ENCODE data around the gene HHLA2. TPM values are rescaled to one million over a fixed set of nuclear protein-coding genes. Genes with fewer than 3 reads are reported as not detected.

HHLA2 gene
- polyA plus RNA-seq, 12 donors: 0.12 to 10.1 (median 0.17) TPM; not detected in 8

GRCh38 chr3:108298056-108298455 lies 1.7 kb downstream of the HHLA2 start:
- no peak for DNase-seq

- no peak for DNase-seq
These were observed 3.9 kb downstream of the HHLA2 start for GRCh38 chr3:108300103-108300849.

- no peak for DNase-seq
These were observed 5.5 kb downstream of the HHLA2 start for GRCh38 chr3:108301695-108302404.

GRCh38 chr3:108302570-108302969 lies 6.2 kb downstream of the HHLA2 start:
- DNase-seq: no peak

GRCh38 chr3:108305484-108306172 lies 9.3 kb downstream of the HHLA2 start:
- no peak for DNase-seq

DNA sequence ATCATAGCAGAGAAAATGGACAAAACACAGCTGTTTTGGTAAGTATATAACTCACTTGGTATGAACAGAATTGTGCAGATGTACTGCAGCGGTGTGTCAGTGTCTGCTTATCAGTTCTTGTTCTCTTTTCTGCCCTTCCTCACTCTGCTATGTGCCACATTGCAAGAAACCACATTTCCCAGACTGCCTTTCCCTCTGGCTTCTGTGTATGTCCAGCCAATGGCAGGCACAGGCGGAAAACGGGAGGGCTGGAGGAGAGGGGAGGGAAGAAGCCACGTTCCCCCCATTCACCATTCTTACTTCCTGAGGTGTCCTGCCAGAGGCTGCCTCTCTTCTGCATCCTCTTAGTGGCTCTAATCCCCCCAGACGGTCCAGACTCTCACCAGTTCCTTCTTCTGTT lies 15.4 kb downstream of the HHLA2 start:
- DNase-seq: no peak

GRCh38 chr3:108312656-108313055 lies 16.3 kb downstream of the HHLA2 start:
- no peak for DNase-seq

DNA sequence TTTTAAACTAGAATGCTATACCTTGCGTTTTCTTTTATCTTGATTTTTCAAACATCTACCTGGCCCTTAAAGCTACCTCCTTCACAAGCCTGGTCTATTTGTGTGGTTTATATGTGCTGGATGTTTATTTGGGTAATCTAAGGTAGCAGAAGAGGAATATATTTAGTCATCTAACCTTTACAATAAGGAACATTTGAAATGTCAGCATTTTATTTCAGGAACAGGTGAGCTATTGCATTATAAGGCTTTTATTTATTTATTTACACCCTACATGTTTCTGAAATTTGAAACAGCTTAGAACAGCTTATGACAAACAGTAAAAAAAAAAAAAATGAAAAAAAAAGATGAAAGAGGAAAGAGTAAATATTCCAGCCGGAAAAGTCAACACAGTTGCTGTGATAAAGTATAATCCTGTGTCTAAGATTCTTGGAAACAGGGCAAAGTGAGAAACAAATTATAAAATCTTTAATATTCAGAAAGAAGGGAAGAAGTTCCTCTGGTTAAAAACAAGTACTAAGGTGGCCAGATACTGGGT lies 19.5 kb downstream of the HHLA2 start:
- DNase-seq: no peak

DNA sequence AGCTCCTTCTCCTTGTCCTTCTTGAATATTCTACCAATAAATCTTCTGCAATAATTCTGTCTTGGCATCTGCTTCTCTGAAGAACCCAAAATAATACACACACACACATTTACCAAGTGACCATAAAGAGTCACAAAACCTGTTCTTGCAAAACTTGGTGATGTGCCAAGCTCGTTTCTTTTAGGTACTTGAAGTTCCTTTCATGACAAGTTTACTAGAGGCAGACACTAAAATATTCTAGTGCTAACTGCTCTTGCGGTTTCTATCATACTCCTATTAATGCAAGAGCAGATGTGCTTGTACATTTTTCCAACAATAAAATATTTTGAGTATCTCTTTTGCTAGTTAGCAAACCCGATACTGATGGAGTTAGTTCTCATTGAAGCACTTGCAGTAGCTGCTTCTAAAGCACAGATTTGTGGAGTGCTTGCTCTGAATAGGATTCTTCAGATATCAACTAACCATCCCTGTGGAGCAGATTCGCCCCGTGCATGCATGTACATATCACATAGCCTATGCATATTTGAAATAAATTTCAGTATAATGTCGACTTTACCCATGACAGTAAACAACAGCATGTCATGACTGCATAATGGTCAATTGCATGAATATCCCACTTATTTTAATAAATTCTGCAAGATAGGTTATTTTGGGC lies 23.2 kb downstream of the HHLA2 start:
- no peak for DNase-seq

DNA sequence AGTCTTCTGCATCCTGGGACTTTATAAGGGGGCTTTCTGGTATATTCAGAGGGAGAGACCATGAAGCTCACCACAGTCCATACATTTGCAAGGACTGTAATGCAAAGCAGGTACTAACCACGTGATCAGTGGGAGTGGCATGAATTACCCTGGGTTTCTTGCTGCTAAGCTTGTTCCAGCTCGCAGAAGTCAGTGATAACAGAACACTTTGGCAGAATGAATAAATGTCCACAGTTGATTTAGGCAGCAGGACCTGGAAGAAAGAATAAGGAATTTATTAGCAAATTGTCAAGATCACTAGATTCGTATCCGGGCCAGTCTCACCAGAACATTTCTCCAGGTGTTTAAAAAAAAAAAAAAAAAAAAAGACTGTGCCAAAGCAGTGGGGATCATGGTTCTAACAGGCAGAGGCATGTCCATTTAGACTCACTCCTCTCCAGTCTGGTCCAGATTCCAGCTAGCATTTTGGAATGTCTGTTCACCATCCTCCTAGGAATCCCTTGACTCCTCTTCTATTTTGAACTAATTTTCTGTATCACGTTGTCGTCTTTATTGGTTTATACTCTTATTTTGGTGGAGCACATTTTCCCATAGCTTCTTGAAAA lies 24.5 kb downstream of the HHLA2 start:
- no peak for DNase-seq

- no peak for DNase-seq
These were observed 26.0 kb downstream of the HHLA2 start for GRCh38 chr3:108322352-108322751.

GRCh38 chr3:108324177-108324576 lies 27.8 kb downstream of the HHLA2 start:
- DNase-seq: no peak

DNA sequence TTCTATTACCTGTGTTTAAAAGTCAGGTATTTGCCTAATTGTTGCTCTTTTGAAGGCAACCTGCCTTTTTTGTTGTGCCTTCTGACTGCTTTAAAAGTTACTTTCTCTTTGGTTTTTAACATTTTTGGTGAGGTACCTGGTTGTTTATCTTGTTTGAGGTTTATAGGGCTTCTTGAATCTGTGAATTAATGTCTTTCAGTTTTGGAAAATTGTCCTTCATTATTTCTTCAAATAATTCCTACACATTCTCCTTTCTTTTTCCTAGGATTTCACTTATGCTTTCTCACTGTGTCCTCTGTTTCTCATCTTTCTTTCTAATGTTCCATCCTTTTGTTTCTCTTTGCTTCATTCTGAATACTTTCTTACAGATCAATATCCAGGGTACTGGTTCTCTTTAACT lies 30.8 kb downstream of the HHLA2 start:
- DNase-seq: no peak

- DNase-seq: no peak
These were observed 32.6 kb downstream of the HHLA2 start for GRCh38 chr3:108328821-108329486.

DNA sequence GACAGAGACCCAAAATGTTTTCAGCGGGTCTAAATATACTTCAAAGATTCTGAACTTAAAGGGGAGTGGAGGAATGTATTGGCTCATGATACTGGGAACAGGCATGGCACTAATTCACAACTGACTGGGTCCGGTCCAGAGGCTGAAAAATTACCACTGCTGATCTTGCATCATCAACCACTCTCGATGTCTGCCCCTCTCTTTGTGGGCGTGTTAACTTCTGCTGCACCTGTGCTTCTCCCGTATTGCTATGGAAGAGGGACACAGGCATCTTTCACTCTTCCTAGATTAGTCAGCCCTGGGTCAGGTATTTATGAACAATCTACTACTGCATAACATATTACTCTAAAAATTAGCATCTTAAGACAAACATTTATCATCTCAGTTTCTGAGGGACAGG lies 33.2 kb downstream of the HHLA2 start:
- no peak for DNase-seq

DNA sequence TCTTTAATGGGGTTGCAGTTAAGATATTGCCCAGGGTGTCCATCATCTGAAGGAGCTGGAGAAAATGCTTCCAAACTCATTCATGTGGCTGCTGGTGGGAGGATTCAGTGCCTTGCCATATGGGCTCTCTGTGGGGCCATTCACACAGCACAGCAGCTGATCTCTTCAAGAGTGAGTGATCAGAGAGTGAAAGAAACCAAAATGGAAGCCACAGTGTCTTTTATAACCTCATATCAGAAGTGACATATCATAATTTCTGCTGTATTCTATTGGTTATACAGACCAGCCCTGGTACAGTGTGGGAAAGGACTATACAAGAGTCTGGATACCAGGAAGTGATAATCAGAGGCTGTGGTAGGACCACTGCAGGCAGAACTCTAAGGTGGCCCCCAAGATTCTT lies 33.6 kb downstream of the HHLA2 start:
- no peak for DNase-seq

- no peak for DNase-seq
These were observed 35.4 kb downstream of the HHLA2 start for GRCh38 chr3:108331792-108332191.

GRCh38 chr3:108333961-108334360 lies 37.6 kb downstream of the HHLA2 start:
- no peak for DNase-seq

- DNase-seq: no peak
These were observed 38.4 kb downstream of the HHLA2 start for GRCh38 chr3:108334701-108335100.

- DNase-seq: no peak
These were observed 42.7 kb downstream of the HHLA2 start for GRCh38 chr3:108338901-108339545.

GRCh38 chr3:108341911-108342310 lies 45.6 kb downstream of the HHLA2 start:
- no peak for DNase-seq
